GM18508 (cell line): Measurements from ENCODE around the gene BCAR1.
"Not testable (repeated sequence)": the region's sequence is repeated elsewhere in the genome, so short reads cannot be mapped to it uniquely, and the experiment has no call there.

Experiments
- ATAC-seq: cut with Tn5 transposase; IDR thresholded peaks from one replicate; pipeline ENCODE4 v1.9.1; 2021; ENCODE audit warnings: moderate number of reproducible peaks; ENCODE audit not compliant: insufficient read depth, unreplicated experiment

The BCAR1 gene

DNA sequence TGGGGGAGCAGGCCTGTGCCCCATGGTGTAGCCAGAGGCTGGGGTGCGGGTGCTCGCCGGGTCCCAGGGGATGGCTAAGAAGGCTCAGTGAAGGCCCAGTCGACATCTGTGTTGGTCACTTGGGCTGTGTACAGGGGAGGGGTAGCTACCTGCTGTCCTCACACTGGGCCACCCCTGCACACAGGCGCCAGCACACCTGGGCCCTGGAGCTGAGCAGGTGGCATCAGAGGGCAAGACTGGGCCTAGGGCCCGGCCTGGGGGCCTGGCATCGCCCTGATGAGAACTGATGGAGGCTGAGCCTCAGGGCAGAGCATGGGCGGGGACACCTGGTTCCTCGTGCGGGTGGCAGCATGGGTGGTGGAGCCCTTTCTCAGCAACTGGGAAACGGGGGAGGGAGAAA lies 43.6 kb downstream of the BCAR1 start:
- no peak for ATAC-seq

DNA sequence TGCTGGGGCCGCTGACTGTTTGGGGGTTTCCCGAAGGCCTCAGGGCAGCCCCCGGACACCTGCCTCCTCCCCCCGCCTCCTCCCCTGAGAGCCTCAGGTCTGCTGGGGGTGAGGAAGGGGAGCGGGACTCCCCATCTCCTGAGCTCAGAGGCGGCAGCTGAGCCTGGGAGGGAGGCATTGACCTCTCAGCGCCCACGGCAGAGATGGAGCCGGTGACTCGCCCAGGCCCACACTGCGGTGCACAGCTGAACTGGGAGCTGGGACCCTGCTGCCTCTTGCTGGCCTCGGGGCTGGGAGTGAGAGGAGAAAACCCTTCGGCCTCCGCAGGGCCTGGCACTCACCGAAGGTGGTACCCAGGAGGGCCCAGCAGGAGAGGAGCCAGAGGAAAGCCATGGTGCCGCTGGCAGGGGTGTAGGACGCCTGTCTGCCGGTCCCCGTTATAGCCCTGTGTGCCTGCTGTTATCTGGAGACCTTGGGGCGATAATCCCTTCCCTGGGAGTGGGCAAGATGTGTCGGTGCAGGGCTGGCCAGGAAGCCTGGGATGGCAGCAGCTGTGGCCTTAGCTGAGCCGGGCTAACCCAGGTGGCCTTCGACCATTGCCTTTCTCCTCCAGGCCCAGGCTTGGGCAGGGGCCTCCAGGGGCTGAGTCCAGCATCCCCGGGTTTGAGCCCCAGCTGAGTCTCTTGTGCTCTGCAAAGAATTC lies 44.5 kb downstream of the BCAR1 start, which contains the start of gene CTRB2:
Gene CTRB2, minus strand, starts transcription at position 413 of the 703 bp plus-strand sequence. Its CDS starts 20 bp downstream, at position 393.
- no peak for ATAC-seq

DNA sequence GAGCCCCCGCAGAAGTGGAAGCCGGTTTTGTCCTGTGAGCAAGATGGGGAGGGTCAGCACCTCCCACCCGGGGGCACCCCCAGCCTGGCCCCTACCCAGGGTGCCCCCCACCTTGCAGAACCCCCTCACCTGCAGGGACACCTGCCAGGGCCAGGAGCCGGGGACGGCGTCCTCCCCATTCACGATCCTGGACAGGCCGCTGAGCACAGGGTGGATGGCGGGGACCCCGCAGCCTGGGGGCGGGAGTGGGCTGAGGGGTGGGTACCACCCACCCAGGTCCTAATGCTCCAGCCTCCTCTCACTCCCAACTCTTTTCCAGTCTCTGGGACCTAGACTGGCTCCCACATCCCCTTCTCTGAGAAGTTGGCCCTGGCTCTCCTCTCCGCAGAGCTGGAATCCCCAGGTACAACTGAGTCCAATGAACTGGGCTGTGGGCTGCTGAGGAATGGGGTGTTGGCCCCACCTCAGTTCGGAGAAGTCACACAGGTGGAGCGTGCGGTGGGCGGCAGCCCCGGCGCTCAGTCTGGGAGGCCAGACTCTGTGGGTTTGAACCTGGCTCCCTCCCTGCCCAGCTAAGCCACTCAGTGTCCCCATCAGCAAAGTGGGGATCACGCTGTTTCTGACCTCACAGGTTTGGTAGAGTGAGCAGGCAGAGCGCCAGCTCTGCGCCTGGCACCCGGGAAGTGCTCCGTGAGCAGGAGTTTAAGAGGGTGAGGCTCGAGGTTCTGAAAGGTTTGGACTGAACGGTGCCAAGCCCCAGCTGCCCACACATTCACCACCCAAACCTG lies 45.3 kb downstream of the BCAR1 start:
- ATAC-seq, result not testable (repeated sequence)

DNA sequence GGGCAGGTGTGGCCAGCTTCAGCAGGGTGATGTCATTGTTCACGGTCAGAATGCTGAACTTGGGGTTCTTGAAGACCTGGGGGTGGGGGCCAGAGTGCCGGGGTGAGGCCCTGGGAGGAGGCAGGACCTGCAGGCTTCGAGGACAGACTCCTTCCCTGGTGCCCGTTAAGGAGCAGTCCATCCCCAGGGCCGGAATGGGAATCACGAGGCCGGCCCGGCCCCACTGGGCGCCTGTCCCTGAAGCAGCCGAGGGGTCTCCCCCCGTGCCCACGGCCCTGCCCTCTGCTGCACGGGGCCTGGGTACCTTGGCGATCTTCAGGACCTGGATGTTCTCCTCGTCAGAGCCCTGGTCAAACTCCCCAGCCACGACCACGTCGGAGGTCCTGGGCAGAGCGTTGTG lies 46.0 kb downstream of the BCAR1 start:
- ATAC-seq, result not testable (repeated sequence)

DNA sequence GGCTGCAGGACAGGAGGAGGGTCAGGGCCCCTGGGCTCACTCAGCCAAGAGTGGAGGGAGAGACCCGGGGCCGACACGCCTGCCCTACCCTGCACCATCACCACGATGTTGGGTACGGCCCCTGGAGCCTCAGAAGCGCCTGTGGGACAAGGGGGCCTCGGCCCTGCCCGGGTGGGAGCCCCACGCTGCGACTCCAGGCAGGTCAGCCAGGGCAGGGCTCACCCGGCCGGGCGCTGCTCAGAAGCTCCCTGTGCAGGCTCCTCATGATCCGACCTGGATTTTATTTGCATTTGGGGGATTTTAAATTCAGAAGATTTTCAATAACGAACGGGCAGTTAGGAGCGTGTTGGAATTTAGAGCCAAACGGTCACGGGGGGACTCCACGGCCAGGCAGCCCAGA lies 46.5 kb downstream of the BCAR1 start:
- not testable (repeated sequence) for ATAC-seq

DNA sequence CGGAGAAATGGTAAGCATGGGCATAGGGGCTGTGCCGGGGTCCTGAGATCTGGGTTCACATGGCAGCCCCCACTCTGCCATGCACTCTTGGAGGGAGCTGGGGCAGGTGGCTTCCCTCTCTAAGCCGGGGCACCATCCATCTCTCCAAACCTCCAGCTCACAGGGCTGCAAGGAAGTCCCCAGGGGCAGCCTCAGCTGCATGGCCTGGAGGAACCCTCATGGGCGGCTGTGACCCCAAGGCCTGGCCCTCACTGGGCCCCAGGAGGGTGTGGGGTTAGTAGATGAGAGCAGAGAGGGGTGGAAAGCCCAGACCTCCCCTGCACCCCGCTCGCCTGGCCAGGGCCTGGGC lies 47.0 kb downstream of the BCAR1 start:
- no peak for ATAC-seq

DNA sequence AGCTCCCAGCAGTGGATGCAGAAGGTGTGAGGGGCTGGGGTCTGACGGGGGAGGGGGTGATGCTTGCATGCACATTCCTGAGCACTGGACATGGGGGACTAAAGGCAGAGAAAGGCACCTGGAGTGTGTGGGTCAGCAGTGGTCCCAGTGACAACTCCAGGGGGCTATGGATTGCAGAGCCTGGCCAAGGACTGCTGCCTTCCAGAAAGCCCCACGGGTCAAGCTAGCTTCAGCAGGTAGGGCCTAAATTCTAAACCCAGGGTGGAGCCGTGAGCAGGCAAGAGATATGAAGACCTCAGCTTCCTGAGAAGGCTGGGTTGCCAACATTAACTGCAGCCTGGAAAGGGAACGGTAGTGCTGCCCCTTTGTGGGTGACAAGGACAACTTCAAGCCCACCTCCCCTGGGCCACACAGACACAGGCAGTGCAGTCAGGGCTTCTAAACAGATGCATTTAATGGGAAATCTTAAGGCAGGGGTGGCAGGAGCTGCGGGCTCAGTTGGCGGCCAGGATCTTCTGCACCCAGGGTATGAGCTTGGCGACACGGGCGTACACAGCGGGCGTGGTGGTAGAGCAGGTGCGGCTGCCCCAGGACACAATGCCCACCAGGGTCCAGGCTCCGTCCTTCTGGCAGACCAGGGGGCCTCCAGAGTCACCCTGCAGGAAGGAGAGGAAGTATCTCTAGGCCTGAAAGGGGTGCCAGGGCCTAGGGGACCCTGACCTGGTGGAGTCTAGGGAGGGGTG lies 47.6 kb downstream of the BCAR1 start:
- no peak for ATAC-seq

DNA sequence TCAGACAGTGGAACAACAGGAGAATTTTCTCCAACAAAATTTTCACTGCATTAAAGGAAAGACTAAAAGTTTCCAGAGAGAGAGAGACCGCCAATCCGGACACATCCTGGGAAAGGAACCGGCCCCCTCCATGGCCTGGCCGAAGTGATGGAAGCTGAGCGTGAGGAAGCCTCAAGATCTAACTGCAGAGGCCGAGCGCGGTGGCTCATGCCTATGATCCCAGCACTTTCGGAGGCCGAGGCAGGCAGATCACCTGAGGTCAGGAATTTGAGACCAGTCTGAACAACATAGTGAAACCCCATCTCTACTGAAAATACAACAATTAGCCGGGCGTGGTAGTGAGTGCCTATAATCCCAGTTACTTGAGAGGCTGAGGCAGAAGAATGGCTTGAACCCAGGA lies 48.3 kb downstream of the BCAR1 start:
- ATAC-seq, result no peak

DNA sequence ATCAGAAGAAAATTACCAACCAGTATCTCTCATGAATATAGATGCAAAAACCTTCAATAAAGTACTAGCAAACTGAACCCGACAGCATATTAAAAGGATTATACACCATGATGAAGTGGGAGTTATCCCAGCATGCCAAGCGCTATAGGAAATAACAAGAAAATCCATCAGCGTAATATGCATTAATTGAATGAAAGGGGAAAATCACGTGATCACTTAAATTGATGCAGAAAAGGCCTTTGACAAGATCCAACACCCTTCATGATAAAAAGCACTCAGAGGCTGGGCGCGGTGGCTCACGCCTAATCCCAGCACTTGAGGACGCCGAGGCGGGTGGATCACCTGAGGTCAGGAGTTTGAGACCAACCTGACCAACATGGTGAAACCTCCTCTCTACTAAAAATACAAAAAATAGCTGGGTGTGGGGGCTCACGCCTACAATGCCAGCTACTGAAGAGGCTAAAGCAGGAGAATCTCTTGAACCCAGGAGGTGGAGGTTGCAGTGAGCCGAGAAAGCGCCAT lies 49.3 kb downstream of the BCAR1 start:
- ATAC-seq, result no peak

DNA sequence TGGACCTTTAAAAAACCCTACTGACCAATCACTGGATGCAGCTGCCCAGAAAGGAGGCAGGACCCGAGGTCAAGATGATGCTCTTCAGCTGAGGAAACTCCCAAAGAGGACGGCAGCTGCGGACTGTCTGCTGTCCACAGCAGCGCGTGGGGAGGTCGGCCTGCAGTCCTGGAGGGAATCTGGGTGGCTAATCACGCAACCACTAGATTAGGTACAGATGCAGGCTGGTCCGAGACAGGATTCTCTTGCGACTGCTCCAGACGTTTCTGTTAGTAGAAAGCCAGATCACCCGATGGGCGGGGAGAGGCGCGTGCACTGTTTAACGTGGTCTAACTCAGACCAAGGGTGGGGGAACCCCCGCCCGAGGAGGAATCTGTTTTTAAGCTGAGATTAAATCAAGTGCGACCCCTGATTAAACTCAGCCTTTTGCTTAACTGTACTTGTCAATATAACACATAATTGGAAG lies 53.3 kb downstream of the BCAR1 start:
- no peak for ATAC-seq

DNA sequence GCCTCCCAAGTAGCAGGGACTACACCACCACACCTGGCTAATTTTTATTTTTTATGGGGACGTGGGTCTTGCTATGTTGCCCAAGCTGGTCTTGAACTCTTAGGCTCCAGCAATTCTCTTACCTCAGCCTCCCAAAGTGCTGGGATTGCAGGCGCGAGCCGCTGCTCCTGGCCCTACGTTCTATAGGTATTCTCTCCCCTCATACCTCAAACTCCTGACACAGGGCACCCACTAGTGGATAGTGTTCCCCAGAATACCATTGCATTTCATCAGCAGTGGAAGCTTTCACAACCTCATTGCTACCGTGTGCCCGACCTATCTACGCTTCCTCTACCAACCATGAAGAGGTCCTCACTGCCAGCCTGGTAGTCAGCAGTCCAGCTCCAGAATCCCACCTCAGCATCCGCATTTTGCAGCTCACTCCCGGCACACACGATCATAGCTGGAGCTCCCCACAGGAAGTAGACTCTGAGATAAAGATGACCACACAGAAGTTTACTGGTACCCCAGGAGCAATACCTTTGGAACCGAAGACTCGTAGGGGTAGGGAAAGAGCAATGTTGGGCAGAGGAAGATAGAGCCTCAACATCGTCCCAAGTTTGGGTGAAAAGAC lies 53.8 kb downstream of the BCAR1 start:
- ATAC-seq, result no peak

DNA sequence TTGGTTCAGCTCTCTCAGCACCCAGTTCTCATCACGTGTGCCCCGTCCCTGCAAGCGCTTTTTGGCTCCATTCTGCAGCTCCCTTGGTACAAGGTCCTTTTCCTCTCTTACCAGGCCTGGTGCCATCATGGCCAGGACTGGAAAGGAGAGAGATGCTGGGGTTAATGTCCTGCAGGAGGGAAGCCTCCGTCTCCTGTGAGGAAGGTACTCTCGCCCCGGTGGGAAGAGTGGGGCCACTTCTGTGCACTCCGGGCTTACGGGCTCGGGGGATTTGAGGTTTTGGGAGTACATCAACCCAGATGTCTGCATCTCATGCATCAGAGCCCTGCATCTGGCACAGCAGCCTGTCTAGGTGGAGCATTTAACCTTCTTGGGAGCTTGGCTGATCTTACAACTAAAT lies 54.6 kb downstream of the BCAR1 start:
- no peak for ATAC-seq

DNA sequence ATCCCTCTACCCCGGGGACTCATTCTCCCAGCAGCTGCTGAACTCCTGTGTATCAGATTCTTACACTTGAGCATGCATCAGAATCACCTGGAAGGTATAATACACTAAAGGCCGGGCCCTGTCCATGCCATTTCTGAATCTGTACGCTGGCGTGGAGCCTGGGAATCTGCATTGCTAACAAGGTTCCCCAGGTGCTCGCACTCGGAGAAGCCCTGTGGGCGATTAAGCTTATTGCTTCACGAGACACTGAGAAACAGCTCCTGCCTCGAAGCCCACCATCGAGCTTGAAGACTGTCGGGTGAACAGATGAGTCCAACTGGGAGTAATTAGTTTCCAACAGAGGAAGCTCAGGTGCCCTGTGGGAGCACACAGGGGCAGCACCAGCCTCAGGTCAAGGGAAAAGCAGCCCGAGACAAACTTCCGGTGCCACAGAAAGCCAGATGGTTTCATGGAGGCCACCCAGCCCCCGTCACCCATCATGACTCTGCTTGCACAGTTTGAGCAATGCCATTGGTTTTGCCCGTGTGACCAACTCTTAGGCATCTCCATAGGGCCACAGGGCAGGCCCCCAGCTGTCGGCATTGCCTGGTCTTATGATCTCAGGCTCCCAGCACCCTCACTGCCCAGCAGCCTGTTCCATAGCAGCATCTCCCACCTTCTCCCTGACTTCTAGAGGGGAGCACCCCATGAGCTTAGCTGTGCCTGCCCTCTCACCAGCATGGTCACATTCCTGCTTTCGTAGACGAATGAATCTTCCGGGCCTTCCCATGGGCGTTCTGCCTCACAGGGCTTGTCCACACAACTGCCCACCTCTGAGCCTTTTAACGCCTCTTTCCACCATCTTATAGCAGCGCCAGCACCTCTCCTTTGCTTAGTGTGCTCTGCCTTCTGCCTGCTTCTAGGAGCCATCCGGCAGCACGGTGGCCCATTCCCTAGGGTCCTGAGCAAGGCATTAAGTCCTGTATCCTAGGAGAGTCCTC lies 55.3 kb downstream of the BCAR1 start:
- ATAC-seq, result no peak

DNA sequence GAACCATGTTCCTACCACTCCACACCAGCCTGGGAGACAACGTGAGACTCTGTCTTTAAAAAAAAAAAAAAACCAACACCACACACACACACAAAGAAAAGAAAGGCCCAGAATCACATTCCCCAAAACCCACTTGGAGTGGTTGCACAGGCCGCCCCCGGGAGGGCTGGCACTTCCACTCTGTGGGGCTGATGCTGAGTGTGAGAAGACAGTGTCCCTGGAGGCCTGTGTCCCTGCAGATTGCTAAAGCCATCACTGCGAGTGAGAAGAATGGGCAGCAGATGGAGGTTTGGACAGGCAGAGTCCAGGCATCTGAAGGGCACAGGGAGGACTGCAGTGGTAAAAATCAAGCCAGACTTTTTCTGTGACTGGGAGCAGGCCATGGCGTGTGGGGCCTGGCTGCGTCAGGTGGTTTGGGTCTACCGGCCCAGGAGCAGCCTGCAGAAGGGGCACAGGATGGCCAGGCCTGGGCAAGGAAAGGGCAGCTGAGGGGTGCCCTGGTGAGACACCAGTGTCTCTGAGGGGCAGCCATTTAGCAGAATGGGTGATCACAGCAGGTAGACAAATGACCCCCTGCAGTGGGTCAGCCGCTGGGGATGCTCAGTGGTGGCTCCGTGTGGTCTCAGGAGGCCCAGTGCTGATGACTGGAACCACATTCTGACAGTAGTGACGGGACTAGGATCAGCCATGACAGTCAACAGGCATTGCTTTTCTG lies 57.5 kb downstream of the BCAR1 start:
- ATAC-seq, result no peak

DNA sequence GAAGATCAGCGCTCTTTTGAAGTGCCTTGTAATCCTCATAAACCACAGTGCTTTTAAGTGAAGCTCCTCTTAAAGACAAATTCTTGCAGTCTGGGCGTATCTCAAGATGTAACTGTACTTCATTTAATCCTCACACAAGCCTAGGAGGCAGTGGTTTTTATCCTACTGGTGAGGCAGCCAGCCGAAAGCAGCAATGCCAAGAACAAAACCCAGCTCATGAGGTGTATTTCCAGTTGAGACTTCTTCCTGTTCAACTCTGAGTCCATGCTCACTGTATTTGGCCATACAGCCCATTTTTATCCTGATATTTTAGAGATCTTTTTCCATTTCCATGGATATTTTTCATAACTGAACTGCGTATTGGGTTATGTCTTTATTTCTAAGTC lies 58.2 kb downstream of the BCAR1 start:
- ATAC-seq, result no peak

DNA sequence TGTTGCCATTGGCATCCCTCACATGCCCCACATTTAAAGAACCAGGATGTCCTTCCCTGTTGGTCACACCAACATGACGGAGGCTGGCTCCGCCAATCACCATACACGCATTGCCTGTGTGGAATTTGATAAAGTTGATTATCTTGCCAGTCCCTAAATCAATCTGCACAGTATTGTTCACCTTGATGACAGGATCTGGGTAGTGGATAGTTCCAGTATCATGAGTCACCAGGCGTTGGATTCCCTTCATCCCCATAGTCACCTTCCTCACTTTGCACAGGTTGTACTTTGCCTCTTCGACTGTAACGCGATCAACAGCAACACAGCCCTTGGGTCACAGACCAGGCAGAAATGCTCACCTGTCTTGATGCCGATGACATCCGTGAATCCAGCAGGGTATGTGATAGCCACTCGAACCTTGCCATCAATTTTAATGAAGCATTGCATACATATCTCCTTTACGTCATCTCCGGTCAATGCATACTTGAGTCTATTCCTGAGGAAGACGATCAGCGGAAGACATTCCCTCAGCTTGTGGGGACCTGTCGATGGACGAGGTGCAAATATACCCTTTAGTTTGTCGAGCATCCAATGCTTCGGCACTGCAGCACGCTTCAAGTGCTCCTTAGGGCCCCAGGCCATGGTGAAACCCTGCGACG lies 58.7 kb downstream of the BCAR1 start:
- ATAC-seq, result no peak

DNA sequence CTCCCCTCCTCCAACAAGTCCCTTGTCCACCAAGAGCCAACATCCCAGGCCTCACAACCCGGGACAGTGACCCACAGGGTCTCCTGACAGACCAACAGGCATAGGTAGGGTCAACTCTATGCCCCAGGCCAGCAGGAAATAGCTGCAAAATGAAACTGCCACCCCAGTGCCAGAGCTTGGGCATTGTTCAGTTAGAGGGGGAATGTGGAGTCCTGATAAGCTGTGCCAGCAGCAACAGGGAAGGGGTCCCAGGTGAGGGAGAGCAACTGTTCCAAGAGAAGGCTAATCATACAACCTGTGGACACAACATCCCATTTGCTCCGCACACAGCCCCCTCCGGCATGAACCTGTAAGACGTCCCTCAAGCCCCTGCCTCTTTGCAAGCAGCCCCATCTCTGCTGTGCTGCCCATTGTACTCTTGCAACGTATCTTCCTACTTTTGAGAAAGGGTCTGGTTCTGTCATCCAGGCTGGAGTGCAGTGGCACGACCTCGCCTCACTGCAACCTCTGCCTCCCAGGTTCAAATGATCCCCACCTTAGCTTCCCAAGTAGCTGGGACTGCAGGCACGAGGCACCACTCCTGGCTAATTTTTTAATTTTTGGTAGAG lies 61.7 kb downstream of the BCAR1 start:
- ATAC-seq, result no peak
